Amygdala (tissue), 56 donors: Measurements from ENCODE around the gene TTI1.
A peak's percentile ranks its signal among the peaks of the same experiment; 100 is the strongest.
"Not testable (repeated sequence)": the region's sequence is repeated elsewhere in the genome, so short reads cannot be mapped to it uniquely, and the experiment has no call there.

Experiments used
- DNase-seq, 56 donors: peaks; one replicate each; lab custom pipeline; 2025; lab: John Stamatoyannopoulos, UW

TTI1 gene

DNA sequence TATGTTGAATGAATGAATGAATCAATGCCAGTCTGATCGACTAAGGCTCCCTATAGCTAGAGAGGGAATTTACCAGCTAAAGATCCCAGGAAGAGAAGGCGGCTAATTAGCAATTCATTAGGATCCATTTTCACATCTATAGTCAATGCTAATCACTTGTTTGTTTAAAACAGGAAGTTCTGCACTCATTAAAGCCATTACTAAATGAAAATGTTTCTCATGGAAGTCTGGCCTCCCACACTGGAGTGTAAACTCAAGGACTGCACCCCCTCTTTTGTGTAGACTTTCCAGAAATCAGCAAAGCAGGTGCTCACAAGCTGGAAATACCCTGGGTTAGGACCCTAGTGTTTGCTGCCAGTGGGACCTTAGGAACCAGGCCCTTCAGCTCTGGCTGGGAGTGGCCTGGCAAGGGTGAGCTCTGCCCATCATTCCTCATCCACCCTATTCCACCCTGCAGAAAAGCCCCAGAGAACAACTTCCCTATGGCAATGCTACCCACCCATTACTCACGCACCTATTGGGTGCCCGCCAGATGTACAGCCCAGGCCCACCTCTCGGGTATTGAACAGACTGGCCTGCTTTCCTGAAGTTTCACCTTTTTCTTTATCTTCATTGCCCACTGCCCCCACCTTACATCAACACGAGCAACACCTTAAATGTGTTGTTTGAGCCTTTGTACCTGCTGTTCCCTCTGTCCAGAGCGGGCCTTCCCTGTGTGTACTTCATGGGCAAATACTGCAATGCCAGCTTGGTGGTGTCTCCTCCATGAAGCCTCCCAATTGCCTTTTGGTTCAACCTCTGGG, 60.8 kb downstream of the TTI1 start:
- no peak for DNase-seq

DNA sequence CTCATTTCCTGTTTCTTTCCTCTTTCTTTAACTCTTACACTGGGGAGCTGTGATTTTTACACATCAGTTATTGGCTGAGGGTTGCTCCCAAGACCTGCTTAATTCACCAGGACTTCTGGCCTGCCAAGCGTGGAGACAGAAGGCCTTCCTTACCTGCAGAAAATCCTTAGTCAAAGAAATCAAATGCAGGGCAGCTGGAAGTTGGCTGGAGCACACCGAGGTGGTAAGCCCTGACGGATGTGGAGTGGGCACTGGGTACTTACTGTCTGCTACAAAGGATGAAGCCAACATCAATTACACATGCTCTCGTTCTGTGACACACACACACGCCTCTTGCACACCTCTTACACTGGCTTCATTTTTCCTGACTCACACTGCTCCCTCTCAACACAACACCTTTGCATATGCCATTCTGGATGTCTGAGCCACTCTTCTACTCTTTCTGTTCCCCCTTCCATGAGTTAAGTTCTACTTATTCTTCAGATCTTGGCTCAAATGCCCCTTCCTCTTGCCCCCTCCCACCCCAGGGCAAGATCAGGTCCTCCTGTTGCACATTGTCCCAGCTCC, 61.6 kb downstream of the TTI1 start:
- DNase-seq, result no peak

DNA sequence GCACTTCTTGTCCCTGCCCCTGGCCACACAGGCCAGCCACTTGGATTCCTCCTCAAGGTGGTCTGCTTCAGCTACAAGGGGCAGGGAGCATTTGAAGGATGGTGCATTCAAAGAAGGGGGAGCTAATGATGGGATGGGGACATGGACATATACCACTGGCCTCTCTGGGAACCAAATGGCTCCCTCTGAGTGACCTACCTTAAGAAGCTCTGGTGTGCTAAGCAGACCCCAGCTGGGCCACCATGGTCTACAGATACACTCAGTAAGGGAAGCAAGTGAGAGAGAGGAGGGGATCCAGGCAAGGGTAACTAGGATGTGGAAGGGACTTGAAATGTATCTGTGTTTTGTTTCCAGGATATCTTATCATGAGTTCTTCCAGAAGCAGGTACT, 62.4 kb downstream of the TTI1 start:
- DNase-seq, result no peak

DNA sequence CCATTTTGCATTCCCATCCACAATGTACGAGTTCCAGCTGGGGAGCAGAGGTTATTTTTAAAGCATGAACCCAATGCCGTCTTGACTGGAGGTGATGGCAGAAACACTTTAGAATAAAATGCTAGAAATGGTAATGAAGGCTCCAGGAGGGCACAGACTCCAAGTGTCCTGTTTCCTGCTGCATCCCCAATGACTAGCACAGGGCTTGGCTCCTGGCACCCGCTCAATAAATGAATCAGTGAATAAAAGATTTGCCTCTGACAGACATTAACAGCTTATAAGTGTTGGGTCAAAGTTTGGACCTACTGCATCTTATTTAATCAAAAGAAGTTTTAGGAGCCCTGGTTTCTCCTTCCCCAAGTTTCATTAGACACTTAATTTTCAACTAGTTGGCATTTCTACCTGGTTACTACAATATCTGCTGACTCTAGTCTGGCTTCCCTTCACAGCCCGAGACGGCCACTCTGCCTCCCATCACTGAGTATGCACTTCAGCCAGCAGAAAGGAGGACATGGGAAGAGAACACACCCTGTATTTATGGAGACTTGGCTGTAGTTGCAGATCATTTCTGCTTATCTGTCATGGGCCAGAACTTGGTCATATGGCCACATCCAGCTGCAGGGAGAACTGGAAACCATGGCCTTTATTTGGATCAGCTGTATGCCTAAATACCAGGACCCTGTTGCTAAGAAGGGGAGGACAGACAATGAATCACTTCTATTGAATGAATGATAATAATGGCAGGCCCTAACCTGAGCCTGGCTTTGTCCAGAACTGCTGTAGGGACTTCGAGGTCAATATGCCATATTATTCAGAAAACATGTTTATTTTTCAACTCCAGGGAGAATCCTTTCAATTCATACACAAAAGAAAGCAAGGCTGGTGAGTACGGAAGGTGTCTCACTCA, 63.1 kb downstream of the TTI1 start:
- DNase-seq, result no peak

DNA sequence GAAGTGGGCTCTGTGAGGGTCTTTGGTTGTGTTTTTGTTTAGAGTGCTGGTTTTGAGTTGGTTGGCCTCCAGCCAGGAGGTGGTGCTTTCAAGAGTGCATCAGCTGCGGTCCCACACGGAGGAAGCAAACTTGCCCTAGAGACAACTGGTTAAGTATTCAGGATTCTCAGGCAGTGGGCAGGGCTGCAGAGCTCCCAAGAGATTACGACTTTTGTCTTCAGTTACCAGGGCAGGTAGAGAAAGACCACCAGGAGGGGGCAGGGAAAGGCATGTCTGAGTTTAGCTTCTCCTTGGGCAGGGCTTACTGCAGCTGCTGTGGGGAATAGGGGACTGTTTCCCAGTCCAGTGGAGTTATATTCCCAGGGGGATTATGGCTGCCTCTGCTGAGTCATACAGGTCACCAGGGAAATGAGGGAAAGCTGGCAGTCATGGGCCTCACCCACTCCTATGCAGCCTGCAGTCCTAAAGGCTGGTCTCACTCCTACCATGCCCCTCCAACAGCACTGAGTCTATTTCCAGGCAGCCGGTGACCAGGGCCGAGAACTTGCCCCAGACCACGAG, 64.3 kb downstream of the TTI1 start:
- DNase-seq, result no peak

DNA sequence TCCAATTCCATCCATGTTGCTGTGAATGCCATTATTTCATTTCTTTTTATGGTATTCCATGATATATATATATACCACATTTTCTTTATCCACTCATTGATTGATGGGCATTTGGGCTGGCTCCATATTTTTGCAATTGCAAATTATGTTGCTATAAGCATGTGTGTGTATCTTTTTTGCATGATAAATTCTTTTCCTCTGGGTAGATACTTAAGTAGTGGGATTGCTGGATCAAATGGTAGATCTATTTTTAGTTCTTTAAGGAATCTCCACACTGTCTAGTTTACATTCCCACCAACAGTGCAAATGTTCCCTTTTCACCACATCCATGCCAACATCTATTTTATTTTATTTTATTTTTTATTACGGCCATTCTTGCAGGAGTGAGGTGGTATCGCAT, 69.8 kb downstream of the TTI1 start:
- DNase-seq, result not testable (repeated sequence)

DNA sequence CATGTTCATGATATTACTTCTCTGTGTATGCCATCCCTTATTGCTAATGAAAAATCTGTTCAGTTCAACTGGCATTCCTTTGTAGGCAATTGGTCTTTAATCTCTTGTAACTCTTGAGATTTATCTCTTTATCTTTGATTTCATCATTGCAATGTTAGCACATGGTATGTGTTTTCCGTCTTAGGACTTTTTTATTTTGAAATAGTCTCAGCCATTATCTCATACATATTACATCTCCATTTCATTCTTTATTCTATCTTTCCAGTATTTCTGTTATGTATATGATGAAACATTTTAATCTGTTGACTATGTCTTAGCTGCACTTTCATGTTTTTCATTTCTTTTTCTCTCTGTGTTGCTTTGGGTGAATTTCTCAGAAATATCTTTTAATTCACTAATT, 72.2 kb downstream of the TTI1 start:
- no peak for DNase-seq

DNA sequence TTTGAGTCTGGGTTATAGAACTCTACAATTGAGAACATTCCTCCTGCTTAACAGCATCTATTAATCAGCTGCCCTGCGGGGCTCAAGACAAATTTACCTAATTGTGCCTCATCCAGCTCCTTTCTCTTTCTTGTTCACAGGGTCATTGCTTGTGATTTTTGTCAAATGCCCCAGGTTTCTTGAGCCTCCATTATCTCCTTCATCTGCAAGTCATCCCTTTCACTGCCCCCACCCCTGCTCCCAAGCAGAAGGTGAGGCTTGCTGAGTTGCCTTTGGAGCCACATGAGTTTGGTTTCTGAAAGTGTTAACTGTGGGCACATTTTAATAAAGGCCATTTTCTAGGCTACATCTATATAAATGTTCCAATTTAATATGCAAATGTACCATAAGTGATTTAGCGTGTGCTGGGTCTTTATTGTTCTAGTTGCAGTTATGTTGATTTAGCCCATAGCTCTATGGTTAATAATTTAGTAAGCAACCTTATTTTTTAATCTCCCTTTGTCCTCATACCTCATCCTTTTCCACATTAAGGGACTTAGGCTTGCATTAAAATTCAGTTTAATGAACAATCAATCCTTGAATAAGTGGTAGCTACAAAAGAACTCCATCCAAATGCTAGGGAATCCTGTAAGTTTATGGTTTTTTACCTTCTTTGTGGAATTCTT, 74.3 kb downstream of the TTI1 start:
- DNase-seq, result no peak

DNA sequence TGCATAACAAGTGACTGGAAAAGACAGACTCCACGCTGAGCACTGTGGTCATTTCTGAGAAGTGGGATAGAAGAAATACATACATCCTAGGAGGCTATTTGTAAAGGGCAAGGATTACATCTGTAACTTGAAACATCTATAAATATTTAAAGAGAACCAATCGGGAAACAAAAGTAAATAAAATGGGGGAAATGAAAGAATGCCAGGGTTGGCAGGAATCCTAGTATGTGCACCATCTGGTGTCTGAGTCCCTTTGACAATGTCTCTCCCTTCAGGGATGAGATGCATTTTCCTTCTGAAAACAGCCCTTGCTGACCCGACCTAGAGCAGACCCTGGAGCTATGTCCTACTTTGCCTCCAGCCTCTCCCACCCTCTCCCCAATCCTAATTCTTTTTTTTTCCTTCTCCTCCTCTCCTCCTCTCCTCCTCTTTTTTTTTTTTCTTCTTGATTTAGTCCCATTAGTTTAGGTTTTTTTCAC, 77.1 kb downstream of the TTI1 start:
- no peak for DNase-seq

DNA sequence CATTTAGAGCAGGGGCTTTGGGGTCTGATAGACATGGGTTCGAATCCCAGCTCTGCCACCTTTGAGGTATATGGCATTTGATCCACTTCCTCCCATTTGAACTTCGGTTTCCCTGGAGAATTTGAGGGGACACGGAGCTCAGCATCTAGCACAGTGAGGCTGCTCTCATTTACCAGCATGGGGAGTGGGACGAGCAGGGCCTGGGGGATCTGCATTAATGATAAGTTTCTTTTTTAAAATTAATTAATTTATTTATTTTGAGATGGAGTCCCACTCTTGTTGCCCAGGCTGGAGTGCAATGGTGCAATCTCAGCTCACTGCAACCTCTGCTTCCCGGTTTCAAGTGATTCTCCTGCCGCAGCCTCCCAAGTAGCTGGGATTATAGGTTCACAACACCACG, 77.7 kb downstream of the TTI1 start:
- DNase-seq, result no peak

DNA sequence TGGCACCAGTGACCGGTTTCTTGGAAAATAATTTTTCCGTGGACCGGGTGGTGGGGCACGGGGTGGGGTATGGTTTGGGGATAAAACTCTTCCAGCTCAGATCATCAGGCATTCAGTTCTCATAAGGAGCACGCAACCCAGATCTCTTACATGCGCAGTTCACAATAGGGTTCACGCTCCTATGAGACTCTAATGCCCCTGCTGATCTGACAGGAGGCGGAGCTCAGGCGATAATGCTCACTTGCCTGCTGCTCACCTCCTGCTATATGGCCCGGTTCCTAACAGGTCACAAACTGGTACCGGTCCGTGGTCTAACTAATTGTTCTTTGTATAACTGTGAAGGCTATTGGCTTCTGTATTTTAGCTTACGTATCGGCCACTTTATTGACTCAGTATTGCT, 78.6 kb downstream of the TTI1 start:
- DNase-seq, result no peak

DNA sequence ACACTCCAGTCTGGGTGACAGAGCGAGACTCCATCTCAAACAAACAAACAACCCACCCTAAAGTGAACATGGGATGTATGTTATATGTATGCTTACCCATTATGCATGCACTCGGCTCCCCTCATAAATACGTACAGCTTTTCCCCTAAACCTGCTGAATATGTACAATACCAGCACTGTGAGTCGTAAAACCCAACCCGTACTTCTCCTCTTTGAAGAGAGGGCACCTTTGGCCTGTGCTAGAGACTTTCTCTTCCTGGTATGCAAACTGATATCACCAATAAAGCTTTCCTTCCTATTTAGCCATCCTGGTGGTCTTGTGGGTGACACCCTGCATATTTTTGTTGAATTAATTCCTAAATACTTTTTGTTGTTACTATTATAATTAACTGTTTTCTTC, 79.1 kb downstream of the TTI1 start:
- no peak for DNase-seq

DNA sequence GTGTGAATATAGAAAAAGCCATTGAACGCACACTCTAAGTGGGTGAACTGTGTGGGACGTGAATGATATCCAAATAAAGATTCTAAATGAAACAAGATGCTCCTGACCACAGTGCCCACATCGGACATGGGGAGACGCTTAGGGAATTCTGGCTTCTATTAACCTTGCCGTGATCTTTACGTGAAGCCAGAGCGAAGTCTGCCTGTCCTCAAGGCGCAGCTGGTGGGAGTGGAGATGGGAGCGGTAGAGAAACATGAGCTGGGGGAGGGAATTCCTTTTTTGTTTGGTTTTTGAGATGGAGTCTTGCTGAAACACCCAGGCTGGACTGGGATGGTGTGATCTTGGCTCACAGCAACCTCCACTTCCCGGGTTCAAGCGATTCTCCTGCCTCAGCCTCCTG, 84.3 kb downstream of the TTI1 start:
- no peak for DNase-seq

DNA sequence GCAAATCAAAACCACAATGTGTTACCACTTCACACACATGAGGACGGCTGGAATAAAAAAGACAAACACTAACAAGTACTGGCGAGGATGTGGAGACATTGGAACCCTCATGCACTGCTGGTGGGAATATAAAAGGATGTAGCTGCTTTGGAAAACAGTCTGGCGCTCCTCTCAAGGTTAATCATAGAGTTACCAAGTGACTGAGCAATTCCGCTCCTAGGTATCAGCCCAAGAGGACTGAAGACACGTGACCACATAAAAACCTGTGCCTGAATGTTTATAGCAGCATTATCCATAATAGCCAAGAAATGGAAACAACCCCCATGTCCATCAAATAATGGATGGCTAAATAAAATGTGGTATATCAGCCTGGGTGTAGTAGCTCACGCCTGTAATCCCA, 85.3 kb downstream of the TTI1 start:
- DNase-seq, result no peak

DNA sequence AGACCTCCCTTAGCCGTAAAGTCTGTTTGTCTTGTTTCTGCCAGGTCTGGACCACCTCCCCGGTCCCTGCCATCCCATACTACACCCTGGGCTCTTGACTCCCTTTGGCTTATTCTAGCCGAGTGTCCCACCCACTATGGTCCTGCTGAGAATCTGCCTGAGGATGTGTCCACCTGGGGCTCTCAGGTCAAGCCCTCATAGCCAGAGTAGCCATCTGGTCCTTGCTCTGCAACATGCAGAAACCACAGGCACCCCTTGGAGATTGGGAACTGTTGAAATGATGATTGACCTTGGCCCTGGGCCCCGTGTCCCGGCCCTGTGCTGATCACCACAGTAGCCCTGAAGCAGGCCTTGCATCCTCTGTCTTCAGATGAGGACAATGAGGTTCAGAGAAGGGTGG, 86.3 kb downstream of the TTI1 start:
- DNase-seq, result no peak

DNA sequence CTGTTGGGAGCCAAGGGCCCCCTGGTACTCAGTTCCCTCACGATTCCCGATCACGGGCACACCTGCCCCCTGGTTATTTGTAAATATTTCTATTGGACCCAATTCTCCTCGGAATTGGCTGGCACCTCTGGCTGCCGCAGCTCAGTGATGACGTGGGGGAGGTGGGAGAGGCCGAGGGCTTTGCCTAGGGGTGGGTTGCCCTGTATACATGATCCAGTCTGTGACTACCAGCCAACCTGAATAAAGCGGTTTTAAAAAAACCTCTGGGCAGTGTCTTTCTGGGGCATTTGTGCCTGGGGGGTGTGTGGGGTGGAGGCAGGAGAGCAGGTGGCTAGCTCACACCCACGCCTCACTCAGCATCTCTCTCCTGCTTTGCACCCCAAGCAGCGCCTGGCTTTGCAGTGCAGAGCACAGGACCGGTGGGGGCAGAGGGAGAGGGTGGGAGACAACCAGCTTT, 88.1 kb downstream of the TTI1 start:
- peak in 1 of 56 donors; percentile 4 for DNase-seq

DNA sequence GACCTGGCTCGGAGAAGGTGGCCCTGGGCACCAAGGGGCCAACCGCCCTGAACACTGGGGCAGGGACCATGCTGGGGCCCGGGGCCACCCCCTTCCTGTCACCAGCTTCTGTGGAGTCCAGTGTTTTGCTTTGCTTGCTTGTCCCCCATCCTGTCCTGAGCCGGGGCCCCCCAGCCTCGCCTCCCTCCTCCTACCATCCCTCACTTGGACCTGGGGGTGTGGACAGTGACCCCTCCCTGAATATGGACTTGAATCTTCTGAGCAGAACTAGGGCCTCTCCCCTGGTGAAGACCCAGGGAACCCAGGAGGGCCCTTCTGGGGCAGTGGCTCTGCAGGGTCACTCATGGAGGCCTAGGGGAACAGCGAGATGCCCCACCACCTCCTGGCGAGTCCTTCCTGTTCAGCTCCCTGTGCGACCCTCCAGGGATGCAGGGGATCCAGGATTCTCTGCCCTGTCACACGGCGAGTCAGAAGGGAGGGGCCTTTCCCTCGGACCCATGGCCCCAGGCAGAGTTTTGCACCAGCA, 88.7 kb downstream of the TTI1 start:
- no peak for DNase-seq

DNA sequence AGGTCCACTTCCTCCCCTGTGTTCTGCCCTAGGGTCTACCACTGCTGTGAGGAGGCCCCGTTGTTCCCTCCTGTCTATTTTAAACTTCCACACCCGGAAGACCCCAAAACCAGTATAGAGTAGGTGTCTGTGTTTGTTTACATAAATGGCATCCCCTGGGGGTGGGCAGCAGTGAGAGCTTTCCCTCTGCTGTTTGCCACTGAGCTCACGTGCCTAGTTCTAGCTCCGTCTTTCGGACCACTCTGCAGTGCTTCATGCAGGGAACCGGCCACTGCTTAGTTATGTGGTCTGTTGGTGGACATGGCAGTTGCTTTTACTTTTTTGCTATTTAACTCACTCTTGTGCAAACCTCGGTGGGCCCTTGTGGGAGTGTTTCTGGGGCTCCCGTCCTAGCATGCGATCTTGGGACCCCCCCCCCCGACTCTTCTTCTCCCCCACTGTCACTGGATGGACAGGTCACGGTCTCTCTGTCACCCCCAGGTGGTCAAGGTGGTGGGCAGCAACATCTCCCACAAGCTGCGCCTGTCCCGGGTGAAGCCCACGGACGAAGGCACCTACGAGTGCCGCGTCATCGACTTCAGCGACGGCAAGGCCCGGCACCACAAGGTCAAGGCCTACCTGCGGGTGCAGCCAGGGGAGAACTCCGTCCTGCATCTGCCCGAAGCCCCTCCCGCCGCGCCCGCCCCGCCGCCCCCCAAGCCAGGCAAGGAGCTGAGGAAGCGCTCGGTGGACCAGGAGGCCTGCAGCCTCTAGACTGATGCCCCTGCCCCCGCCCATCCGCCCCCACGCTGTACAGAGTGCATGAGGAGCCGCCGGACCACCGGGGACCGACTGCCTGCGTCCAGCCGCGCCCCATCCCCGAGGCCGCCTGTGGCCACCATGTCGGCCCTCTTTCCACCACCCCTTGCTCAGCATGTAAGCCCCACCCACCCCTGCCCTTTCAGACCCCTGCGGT, 89.5 kb downstream of the TTI1 start:
- DNase-seq, result no peak

DNA sequence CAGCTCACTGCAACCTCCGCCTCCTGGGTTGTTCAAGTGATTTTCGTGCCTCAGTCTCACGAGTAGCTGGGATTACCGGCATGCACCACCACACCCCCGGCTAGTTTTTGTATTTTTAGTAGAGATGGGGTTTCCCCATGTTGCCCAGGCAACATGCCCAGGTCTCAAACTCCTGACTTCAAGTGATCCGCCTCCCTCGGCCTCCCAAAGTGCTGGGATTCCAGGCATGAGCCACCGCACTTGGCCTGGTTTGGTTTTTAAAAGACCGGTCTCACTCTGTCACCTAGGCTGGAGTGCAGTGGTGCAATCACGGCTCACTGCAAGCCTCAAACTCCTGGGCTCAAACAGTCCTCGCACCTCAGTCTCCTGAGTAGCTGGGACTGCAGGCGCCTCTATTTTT, 90.2 kb downstream of the TTI1 start:
- no peak for DNase-seq
